ENCODE measurements around the gene TIMP4. TPM values are rescaled to one million over a fixed set of nuclear protein-coding genes. Genes with fewer than 3 reads are reported as not detected.

The TIMP4 gene
- total and polyA plus RNA-seq, 2 of the 4 experiments (the other 2 are of a cell fraction): 0.39 to 0.54 TPM

DNA sequence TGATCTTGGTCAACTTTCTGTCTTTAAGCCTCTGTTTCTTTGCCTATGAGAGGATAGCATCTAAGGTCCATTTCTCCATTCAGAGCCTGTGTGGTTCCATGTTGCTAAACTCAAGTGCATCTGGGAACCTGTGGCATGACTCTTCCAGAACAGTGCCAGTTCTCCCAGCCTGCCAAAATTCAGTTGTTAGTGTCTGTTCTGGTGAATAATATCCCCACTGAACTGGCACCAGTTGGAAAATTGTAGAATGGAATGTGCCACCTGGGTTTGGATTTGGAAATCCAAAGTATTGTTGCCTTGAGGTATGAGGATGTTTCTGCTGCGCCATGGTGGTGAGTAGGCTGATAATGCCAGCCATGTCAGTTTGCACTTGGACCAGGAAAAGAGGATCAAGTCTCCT is 31.3 kb downstream of the TIMP4 start:
- Histone ChIP-seq H2BK120ac (ENCODE audit: low read depth, low read length) (no peak overlapping the region), H4K8ac (ENCODE audit: low read depth in 2 of 2, low read length in 2 of 2) (no peak overlapping the region), H3K4me3 (ENCODE audit: insufficient read depth, low read depth, low read length) (no peak overlapping the region), H3K27ac (ENCODE audit: insufficient read depth, low read length) (no peak overlapping the region), H3K9me3 (ENCODE audit: control insufficient read depth, insufficient read depth, low read length) (no peaks in the 10 kb centered on the region), H2BK5ac (ENCODE audit: low read depth, low read length, poor library complexity, severe bottlenecking) (no peak overlapping the region), H4K20me1 (ENCODE audit: insufficient read depth, low read length) (no peaks in the 10 kb centered on the region), H4K91ac (ENCODE audit: insufficient read depth, low read depth, low read length) (no peak overlapping the region), H2AFZ (replicated peaks; ENCODE audit: low read length, poor library complexity) (no peak overlapping the region), H3K79me1 (ENCODE audit: low read depth in 1 of 2, low read length in 2 of 2) (no peaks in the 10 kb centered on the region), H3K27me3 (ENCODE audit: control insufficient read depth, insufficient read depth, low read length) (peaks cover 37% of the 10 kb centered on the region), H3K14ac (replicated peaks; ENCODE audit: low read depth, low read length) (no peak overlapping the region), H3K9me1 (ENCODE audit: insufficient read depth, low read length) (no peaks in the 10 kb centered on the region), H2BK15ac (ENCODE audit: low read depth, low read length) (no peak overlapping the region), H3K56ac (ENCODE audit: extremely low read depth, insufficient read depth, low read length) (no peak overlapping the region), H3K4me1 (ENCODE audit: control insufficient read depth, insufficient read depth, low read length) (no peaks in the 10 kb centered on the region), H3K4me2 (ENCODE audit: low read depth, low read length) (no peak overlapping the region), H3K9ac (ENCODE audit: low read depth, low read length) (no peak overlapping the region), H4K5ac (ENCODE audit: low read depth, low read length) (no peak overlapping the region), H2AK9ac (replicated peaks; ENCODE audit: low read depth, low read length, poor library complexity) (no peak overlapping the region), H3K18ac (ENCODE audit: low read depth, low read length) (no peak overlapping the region), H3K4ac (ENCODE audit: low read depth, low read length) (no peak overlapping the region), H2BK20ac (ENCODE audit: low read depth, low read length) (no peak overlapping the region), H2AK5ac (ENCODE audit: low read depth, low read length) (no peak overlapping the region), H3K23ac (ENCODE audit: low read depth, low read length) (no peak overlapping the region), H3K36me3 (ENCODE audit: control insufficient read depth, insufficient read depth, low read length) (no peaks in the 10 kb centered on the region)
- intact Hi-C loops (cut with micrococcal nuclease): loop anchor here (5.0 kb wide), 1 partner anchor 745 kb away; no protein-coding TSS in a partner anchor
- BruUV-seq (replicated peaks): no TSS peak
- WGBS, 2 experiments (ENCODE audit: extremely low coverage in 2 of 2, insufficient read length in 1 of 2): no CpG with 5 or more reads among the region's 1 CpG
- ChIA-PET CTCF (no interaction called here), POLR2A (ENCODE audit: unreplicated experiment) (no interaction called here)
- dilution Hi-C loops (cut with HindIII; ENCODE audit: low sequenced_read_pairs, unreplicated experiment): no loop called here
- DNase-seq: no peak
- in situ Hi-C loops (cut with MboI; ENCODE audit: low sequenced_read_pairs): loop anchor here (25.0 kb wide), 1 partner anchor 760 kb away; no protein-coding TSS in a partner anchor
- TF ChIP-seq MXI1 (IDR thresholded peaks at IDR 0.05; ENCODE audit: borderline replicate concordance, low read depth, low read length): no peak
- no peak for TF ChIP-seq MAZ (IDR thresholded peaks at IDR 0.05; ENCODE audit: borderline replicate concordance, low read depth, low read length)
- TF ChIP-seq NFE2L2 (IDR thresholded peaks at IDR 0.05; ENCODE audit: low read depth, low read length): no peak
- no peak for TF ChIP-seq CEBPB (IDR thresholded peaks at IDR 0.05; ENCODE audit: low read depth, low read length)
- TF ChIP-seq RFX5 (IDR thresholded peaks at IDR 0.05; ENCODE audit: low read depth, low read length): no peak
- TF ChIP-seq RCOR1 (IDR thresholded peaks at IDR 0.05; ENCODE audit: insufficient replicate concordance, low read length): no peak
- TF ChIP-seq, protein P1, sequence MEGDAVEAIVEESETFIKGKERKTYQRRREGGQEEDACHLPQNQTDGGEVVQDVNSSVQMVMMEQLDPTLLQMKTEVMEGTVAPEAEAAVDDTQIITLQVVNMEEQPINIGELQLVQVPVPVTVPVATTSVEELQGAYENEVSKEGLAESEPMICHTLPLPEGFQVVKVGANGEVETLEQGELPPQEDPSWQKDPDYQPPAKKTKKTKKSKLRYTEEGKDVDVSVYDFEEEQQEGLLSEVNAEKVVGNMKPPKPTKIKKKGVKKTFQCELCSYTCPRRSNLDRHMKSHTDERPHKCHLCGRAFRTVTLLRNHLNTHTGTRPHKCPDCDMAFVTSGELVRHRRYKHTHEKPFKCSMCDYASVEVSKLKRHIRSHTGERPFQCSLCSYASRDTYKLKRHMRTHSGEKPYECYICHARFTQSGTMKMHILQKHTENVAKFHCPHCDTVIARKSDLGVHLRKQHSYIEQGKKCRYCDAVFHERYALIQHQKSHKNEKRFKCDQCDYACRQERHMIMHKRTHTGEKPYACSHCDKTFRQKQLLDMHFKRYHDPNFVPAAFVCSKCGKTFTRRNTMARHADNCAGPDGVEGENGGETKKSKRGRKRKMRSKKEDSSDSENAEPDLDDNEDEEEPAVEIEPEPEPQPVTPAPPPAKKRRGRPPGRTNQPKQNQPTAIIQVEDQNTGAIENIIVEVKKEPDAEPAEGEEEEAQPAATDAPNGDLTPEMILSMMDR (conservative IDR thresholded peaks at IDR 0.05; ENCODE audit: low read depth, low read length): no peak
- no peak for TF ChIP-seq SMC3 (IDR thresholded peaks at IDR 0.05; ENCODE audit: low read depth, low read length)
- no peak for TF ChIP-seq FOS (IDR thresholded peaks at IDR 0.05; ENCODE audit: low read depth, low read length)
- no peak for TF ChIP-seq BHLHE40 (IDR thresholded peaks at IDR 0.05; ENCODE audit: low read depth, low read length)
- TF ChIP-seq CHD1 (IDR thresholded peaks at IDR 0.05; ENCODE audit: low read depth, low read length): no peak
- TF ChIP-seq MAFK (IDR thresholded peaks at IDR 0.05; ENCODE audit: low read depth, low read length): no peak
- no peak for TF ChIP-seq POLR2A (IDR thresholded peaks at IDR 0.05; ENCODE audit: low read depth, low read length)
- TF ChIP-seq, protein P2, sequence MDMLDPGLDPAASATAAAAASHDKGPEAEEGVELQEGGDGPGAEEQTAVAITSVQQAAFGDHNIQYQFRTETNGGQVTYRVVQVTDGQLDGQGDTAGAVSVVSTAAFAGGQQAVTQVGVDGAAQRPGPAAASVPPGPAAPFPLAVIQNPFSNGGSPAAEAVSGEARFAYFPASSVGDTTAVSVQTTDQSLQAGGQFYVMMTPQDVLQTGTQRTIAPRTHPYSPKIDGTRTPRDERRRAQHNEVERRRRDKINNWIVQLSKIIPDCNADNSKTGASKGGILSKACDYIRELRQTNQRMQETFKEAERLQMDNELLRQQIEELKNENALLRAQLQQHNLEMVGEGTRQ (IDR thresholded peaks at IDR 0.05; ENCODE audit: low read depth, low read length): no peak
- TF ChIP-seq RAD21 (IDR thresholded peaks at IDR 0.05; ENCODE audit: low read length): no peak
- TF ChIP-seq, protein P3, sequence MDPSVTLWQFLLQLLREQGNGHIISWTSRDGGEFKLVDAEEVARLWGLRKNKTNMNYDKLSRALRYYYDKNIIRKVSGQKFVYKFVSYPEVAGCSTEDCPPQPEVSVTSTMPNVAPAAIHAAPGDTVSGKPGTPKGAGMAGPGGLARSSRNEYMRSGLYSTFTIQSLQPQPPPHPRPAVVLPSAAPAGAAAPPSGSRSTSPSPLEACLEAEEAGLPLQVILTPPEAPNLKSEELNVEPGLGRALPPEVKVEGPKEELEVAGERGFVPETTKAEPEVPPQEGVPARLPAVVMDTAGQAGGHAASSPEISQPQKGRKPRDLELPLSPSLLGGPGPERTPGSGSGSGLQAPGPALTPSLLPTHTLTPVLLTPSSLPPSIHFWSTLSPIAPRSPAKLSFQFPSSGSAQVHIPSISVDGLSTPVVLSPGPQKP (IDR thresholded peaks at IDR 0.05; ENCODE audit: borderline replicate concordance, low read depth, low read length): no peak
- no peak for ATAC-seq (ENCODE audit: low read depth)
